HepG2 (cell line): ENCODE measurements around the gene GLIS1. TPM values are rescaled to one million over a fixed set of nuclear protein-coding genes. Genes with fewer than 3 reads are reported as not detected.

ENCODE experiments used
- ATAC-seq: fragments of 200-7000 bp; cut with Tn5 transposase; 3 replicates; pipeline ENCODE4 v1.9.1; 2020; ENCODE audit warnings: mild to moderate bottlenecking, moderate library complexity
- BruUV-seq: library from RNA; stranded (reverse); fragments of 400-500 nt; replicated peaks from 2 replicates; lab custom pipeline; 2021; lab: Mats Ljungman, UMichigan
- CTCF ChIA-PET: fragments of 300-600 bp; formaldehyde crosslinking; extraction: SDS; loops from one replicate; lab custom pipeline; 2021; ENCODE audit warnings: low total read pairs, inconsistent platforms, low intra/inter-chr PET ratio; lab: Yijun Ruan, JAX
- POLR2A ChIA-PET: fragments of 350-600 bp; sonication (Branson Sonifier 250); formaldehyde crosslinking; loops from one replicate; lab custom pipeline; 2020; ENCODE audit warnings: antibody characterized with exemption, inconsistent platforms; lab: Yijun Ruan, JAX
- DNase-seq: peaks from one replicate; pipeline ENCODE4 v3.0.0-alpha.2; 2015; ENCODE audit warnings: low spot score
- FAIRE-seq: peaks from 3 replicates; lab custom pipeline; 2011; peaks lifted over from hg19 to GRCh38; lab: Jason Lieb, UNC
- H2AFZ ChIP-seq: one replicate; pipeline ENCODE4 v1.6.1; 2011; ENCODE audit warnings: low read length, inconsistent platforms
- H3K27ac ChIP-seq: fragments of 300-600 bp; 3 replicates; pipeline ENCODE4 v1.8.0; 2011; ENCODE audit warnings: mixed run types, mild to moderate bottlenecking, mixed read lengths, low read length, inconsistent platforms; ENCODE audit not compliant: insufficient read depth; ENCODE audit errors: extremely low read length
- H3K27me3 ChIP-seq, 2 experiments: fragments of 200-600 bp in 1 of 2; 2 replicates in 1 of 2; 3 replicates in 1 of 2; pipeline versions ENCODE4 v1.6.0 to v1.8.0; 2011; ENCODE audit warnings: low read length in 2 of 2, mild to moderate bottlenecking in 2 of 2, moderate library complexity in 2 of 2, inconsistent platforms in 1 of 2; ENCODE audit not compliant: insufficient read depth in 2 of 2, control insufficient read depth in 1 of 2
- H3K36me3 ChIP-seq, 2 experiments: fragments of 200-600 bp in 1 of 2; replicated peaks in 1 of 2; 2 replicates in 1 of 2; 3 replicates in 1 of 2; pipeline versions ENCODE4 v1.5.1 to v1.8.0; 2011; ENCODE audit warnings: low read length in 2 of 2, inconsistent platforms in 1 of 2; ENCODE audit not compliant: insufficient read depth in 2 of 2, control insufficient read depth in 1 of 2
- H3K4me1 ChIP-seq: 2 replicates; pipeline ENCODE4 v1.5.1; 2012; ENCODE audit warnings: low read length, inconsistent platforms; ENCODE audit not compliant: insufficient read depth
- H3K4me2 ChIP-seq: 2 replicates; pipeline ENCODE4 v1.6.0; 2011; ENCODE audit warnings: low read depth, low read length, inconsistent platforms
- H3K4me3 ChIP-seq, 3 experiments: fragments of 200-600 bp in 1 of 3; sonication (generic), shearing (Covaris generic) in 1 of 3; replicated peaks in 1 of 3; 2 replicates each; pipeline ENCODE4 v1.5.1; 2011 to 2016; ENCODE audit warnings: low read length in 3 of 3, inconsistent platforms in 2 of 3, low read depth in 2 of 3, mild to moderate bottlenecking in 2 of 3, control low read depth in 1 of 3, mixed read lengths in 1 of 3; ENCODE audit not compliant: insufficient read depth in 1 of 3
- H3K79me2 ChIP-seq: one replicate; pipeline ENCODE4 v1.6.1; 2011; ENCODE audit warnings: low read length, inconsistent platforms; ENCODE audit not compliant: insufficient read depth
- H3K9ac ChIP-seq: 2 replicates; pipeline ENCODE4 v1.6.0; 2011; ENCODE audit warnings: mild to moderate bottlenecking, low read depth, low read length, inconsistent platforms; ENCODE audit not compliant: insufficient read depth
- H3K9me3 ChIP-seq: 2 replicates; pipeline ENCODE4 v1.5.1; 2012; ENCODE audit warnings: mild to moderate bottlenecking, low read length
- H4K20me1 ChIP-seq: 2 replicates; pipeline ENCODE4 v1.6.0; 2011; ENCODE audit warnings: inconsistent platforms, mild to moderate bottlenecking, low read length, moderate library complexity; ENCODE audit not compliant: insufficient read depth
- AGO1 ChIP-seq: fragments of 200-400 bp; formaldehyde crosslinking; IDR thresholded peaks from 2 replicates; pipeline ENCODE4 v1.6.1; 2017; ENCODE audit warnings: mild to moderate bottlenecking, low read depth, low read length, moderate library complexity; ENCODE audit not compliant: poor library complexity, severe bottlenecking
- BRD4 ChIP-seq: sonication (generic); formaldehyde crosslinking; IDR thresholded peaks from 2 replicates; pipeline ENCODE4 v1.4.0; 2020; ENCODE audit warnings: missing genetic modification reagents
- CENPT ChIP-seq: sonication (generic); formaldehyde crosslinking; IDR thresholded peaks from 2 replicates; pipeline ENCODE4 v1.8.0; 2022; ENCODE audit warnings: low read depth, mild to moderate bottlenecking, moderate library complexity, missing genetic modification reagents
- FOXJ3 ChIP-seq: sonication (generic); formaldehyde crosslinking; IDR thresholded peaks from 2 replicates; pipeline ENCODE4 v1.4.0; 2020; ENCODE audit warnings: missing genetic modification reagents, mild to moderate bottlenecking, borderline replicate concordance
- ISL2 ChIP-seq: sonication (generic); formaldehyde crosslinking; IDR thresholded peaks from 2 replicates; pipeline ENCODE4 v1.5.0; 2020; ENCODE audit warnings: missing genetic modification reagents
- MEF2D ChIP-seq: sonication (generic); formaldehyde crosslinking; IDR thresholded peaks from 2 replicates; pipeline ENCODE4 v1.5.1; 2020; ENCODE audit warnings: mild to moderate bottlenecking, missing genetic modification reagents
- NR2F6 ChIP-seq, 2 experiments: IDR thresholded peaks; 2 replicates each; pipeline ENCODE4 v1.6.1; 2016; ENCODE audit warnings: antibody characterized with exemption in 1 of 2, mild to moderate bottlenecking in 1 of 2
- PRPF4 ChIP-seq: fragments of 200-400 bp; formaldehyde crosslinking; IDR thresholded peaks from 2 replicates; pipeline ENCODE4 v1.6.1; 2016; ENCODE audit warnings: low read length, low read depth; ENCODE audit not compliant: poor library complexity, severe bottlenecking
- RXRB ChIP-seq: IDR thresholded peaks from 2 replicates; pipeline ENCODE4 v1.6.1; 2016; ENCODE audit warnings: borderline replicate concordance, missing genetic modification reagents, missing compliant biosample characterization
- SRSF4 ChIP-seq: fragments of 200-400 bp; formaldehyde crosslinking; IDR thresholded peaks from one replicate; pipeline ENCODE4 v1.6.1; 2018; ENCODE audit warnings: mild to moderate bottlenecking, low read depth, low read length, moderate library complexity; ENCODE audit not compliant: poor library complexity, severe bottlenecking
- TARDBP ChIP-seq: sonication (generic); formaldehyde crosslinking; IDR thresholded peaks from 2 replicates; pipeline ENCODE4 v1.8.0; 2022; ENCODE audit warnings: mild to moderate bottlenecking, missing genetic modification reagents
- ZKSCAN8 ChIP-seq: IDR thresholded peaks from 2 replicates; pipeline ENCODE4 v1.6.1; 2016; ENCODE audit warnings: borderline replicate concordance, missing genetic modification reagents, missing compliant biosample characterization
- ZNF136 ChIP-seq: sonication (generic); formaldehyde crosslinking; IDR thresholded peaks from 2 replicates; pipeline ENCODE4 v1.8.1; 2022; ENCODE audit warnings: low read depth, mild to moderate bottlenecking, moderate library complexity, missing genetic modification reagents
- ZNF354B ChIP-seq: sonication (generic); formaldehyde crosslinking; IDR thresholded peaks from 2 replicates; pipeline ENCODE4 v1.8.0; 2022; ENCODE audit warnings: mild to moderate bottlenecking, missing genetic modification reagents
- ZNF780A ChIP-seq: sonication (generic); formaldehyde crosslinking; IDR thresholded peaks from 2 replicates; pipeline ENCODE4 v1.8.0; 2022; ENCODE audit warnings: mild to moderate bottlenecking, missing genetic modification reagents, moderate library complexity
- WGBS: methylation state at CpG from one replicate; pipeline ENCODE4 v1.1.6; 2017; ENCODE audit warnings: low lambda C conversion rate; 5-methylcytosine and 5-hydroxymethylcytosine counted together
- in situ Hi-C: cut with HindIII; loops from 2 replicates; pipeline ENCODE4 v1.10.0; 2017; ENCODE audit warnings: low pct_unique_long_range_greater_than_20kb; ENCODE audit not compliant: extremely low pct_ligation_motif_present
- intact Hi-C: fragments of 100-400 bp; cut with micrococcal nuclease; formaldehyde crosslinking; loops from one replicate; pipeline ENCODE4 v1.10.0; 2022; ENCODE audit not compliant: unreplicated experiment
- polyA plus RNA-seq, 8 experiments: library from polyadenylated mRNA; depleted of rRNA in 3 of 8; stranded (reverse) in 7 of 8; unstranded in 1 of 8; fragments of >200 nt; fragmentation: Illumina TruSeq in 4 of 8; extraction: Trizol in 4 of 8; gene quantifications; 2 replicates each; pipeline versions ENCODE4 v1.2.1 to v1.2.3, GENCODE V29; 2011 to 2016; ENCODE audit warnings: low read depth in 4 of 8, missing spikeins in 1 of 8, mixed read lengths in 1 of 8; ENCODE audit not compliant: insufficient read depth in 1 of 8
- total RNA-seq, 5 experiments: library from RNA; depleted of rRNA; stranded (reverse); fragments of >200 nt; fragmentation: Illumina TruSeq; extraction: Trizol; gene quantifications; 2 replicates each; pipeline ENCODE4 v1.2.3, GENCODE V29; 2016; ENCODE audit warnings: low read depth in 1 of 5
- TF ChIP-seq, protein P1 (sequence below): IDR thresholded peaks from 2 replicates; pipeline ENCODE4 v1.6.1; 2016; ENCODE audit warnings: missing genetic modification reagents, missing compliant biosample characterization
- TF ChIP-seq, protein P2 (sequence below): sonication (generic); formaldehyde crosslinking; IDR thresholded peaks from 2 replicates; pipeline ENCODE4 v1.4.0; 2020; ENCODE audit warnings: missing genetic modification reagents
- TF ChIP-seq, protein P3 (sequence below): sonication (generic); formaldehyde crosslinking; IDR thresholded peaks from 2 replicates; pipeline ENCODE4 v1.5.0; 2020; ENCODE audit warnings: mild to moderate bottlenecking, low read depth, missing genetic modification reagents, borderline replicate concordance
- TF ChIP-seq, protein P4 (sequence below): sonication (generic); formaldehyde crosslinking; IDR thresholded peaks from 2 replicates; pipeline ENCODE4 v1.5.1; 2020; ENCODE audit warnings: mild to moderate bottlenecking, moderate library complexity, missing genetic modification reagents
- TF ChIP-seq, protein P5 (sequence below): sonication (generic); formaldehyde crosslinking; IDR thresholded peaks from 2 replicates; pipeline ENCODE4 v1.4.0; 2020; ENCODE audit warnings: missing genetic modification reagents

GLIS1 gene
- total and polyA plus RNA-seq, 2 of the 13 experiments (the other 11 are each of a cell fraction or from before 2014, with no cell fraction given): 0.03 TPM; not detected in 1

DNA sequence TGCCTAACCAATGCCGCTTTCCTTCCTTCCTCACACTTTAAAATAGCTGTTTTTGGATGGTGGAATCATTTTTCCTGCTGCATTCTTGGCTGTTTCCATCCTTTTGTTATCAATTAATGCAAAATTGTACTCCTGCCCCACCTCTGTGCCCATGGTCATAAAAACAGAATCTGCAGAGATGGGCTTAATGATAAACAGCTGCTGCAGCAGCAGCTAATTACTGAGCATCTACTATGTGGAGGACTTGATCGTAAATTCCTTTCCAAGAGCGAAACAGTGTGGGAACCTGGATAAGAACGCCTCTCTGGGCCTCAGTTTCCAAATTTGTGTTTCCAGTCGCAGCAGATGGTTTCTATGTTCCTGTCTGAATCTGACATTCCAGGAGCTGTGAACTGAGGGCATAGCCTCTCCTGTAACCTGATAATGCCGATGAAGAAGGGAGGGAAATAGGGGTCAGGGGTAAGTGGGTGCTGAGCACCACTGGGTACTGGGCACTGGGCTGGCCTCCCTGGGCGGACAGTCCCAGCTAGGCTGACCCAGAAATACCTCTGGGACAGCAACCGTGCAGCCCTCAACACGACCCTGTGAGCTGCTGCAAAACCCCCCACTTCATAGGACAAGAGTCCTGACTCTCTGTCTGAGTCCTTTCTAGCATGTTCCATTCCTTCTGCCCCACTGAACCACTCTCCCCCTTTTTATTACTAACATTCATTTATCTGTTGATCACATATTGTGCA lies 158.1 kb downstream of the GLIS1 start:
- no peak overlapping the region for H3K4me3 ChIP-seq
- TF ChIP-seq, protein P1, sequence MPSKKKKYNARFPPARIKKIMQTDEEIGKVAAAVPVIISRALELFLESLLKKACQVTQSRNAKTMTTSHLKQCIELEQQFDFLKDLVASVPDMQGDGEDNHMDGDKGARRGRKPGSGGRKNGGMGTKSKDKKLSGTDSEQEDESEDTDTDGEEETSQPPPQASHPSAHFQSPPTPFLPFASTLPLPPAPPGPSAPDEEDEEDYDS (CRISPR knock-in tag): no peak
- TF ChIP-seq BRD4 (CRISPR knock-in tag) (no peak), ZNF354B (CRISPR knock-in tag) (no peak), MEF2D (CRISPR knock-in tag) (no peak), SRSF4 (no peak), ZKSCAN8 (no peak), CENPT (CRISPR knock-in tag) (no peak), ZNF780A (CRISPR knock-in tag) (no peak), NR2F6 (IDR thresholded peaks at IDR 0.05) (no peak), NR2F6 (CRISPR knock-in tag; IDR thresholded peaks at IDR 0.05) (no peak), TARDBP (CRISPR knock-in tag) (no peak), PRPF4 (no peak), FOXJ3 (no peak), RXRB (CRISPR knock-in tag) (no peak), ISL2 (CRISPR knock-in tag) (no peak), ZNF136 (CRISPR knock-in tag) (no peak), AGO1 (no peak)
- TF ChIP-seq, protein P2, sequence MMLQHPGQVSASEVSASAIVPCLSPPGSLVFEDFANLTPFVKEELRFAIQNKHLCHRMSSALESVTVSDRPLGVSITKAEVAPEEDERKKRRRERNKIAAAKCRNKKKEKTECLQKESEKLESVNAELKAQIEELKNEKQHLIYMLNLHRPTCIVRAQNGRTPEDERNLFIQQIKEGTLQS: no peak
- TF ChIP-seq, protein P3, sequence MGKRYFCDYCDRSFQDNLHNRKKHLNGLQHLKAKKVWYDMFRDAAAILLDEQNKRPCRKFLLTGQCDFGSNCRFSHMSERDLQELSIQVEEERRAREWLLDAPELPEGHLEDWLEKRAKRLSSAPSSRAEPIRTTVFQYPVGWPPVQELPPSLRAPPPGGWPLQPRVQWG (CRISPR knock-in tag): no peak
- TF ChIP-seq, protein P4, sequence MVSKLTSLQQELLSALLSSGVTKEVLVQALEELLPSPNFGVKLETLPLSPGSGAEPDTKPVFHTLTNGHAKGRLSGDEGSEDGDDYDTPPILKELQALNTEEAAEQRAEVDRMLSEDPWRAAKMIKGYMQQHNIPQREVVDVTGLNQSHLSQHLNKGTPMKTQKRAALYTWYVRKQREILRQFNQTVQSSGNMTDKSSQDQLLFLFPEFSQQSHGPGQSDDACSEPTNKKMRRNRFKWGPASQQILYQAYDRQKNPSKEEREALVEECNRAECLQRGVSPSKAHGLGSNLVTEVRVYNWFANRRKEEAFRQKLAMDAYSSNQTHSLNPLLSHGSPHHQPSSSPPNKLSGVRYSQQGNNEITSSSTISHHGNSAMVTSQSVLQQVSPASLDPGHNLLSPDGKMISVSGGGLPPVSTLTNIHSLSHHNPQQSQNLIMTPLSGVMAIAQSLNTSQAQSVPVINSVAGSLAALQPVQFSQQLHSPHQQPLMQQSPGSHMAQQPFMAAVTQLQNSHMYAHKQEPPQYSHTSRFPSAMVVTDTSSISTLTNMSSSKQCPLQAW: no peak
- TF ChIP-seq, protein P5, sequence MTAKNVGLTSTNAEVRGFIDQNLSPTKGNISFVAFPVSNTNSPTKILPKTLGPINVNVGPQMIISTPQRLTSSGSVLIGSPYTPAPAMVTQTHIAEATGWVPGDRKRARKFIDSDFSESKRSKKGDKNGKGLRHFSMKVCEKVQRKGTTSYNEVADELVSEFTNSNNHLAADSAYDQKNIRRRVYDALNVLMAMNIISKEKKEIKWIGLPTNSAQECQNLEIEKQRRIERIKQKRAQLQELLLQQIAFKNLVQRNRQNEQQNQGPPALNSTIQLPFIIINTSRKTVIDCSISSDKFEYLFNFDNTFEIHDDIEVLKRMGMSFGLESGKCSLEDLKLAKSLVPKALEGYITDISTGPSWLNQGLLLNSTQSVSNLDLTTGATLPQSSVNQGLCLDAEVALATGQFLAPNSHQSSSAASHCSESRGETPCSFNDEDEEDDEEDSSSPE (CRISPR knock-in tag): no peak
- TF ChIP-seq, all 625 proteins: peak for 0
- BruUV-seq: no TSS peak
- WGBS: 14% methylated on average over 6 of the region's 9 CpGs
- Histone ChIP-seq H3K4me2 (no peak overlapping the region), H3K9me3 (no peaks in the 10 kb centered on the region), H4K20me1 (no peaks in the 10 kb centered on the region), H3K4me1 (no peaks in the 10 kb centered on the region), H3K27ac (no peak overlapping the region), H3K79me2 (no peaks in the 10 kb centered on the region), H3K9ac (no peak overlapping the region), H3K36me3 (no peaks in the 10 kb centered on the region), H3K27me3 (peaks cover 10 to 41% of the 10 kb centered on the region in 2 experiments; a peak in 4 of 5 replicates), H2AFZ (no peak overlapping the region)
- CTCF ChIA-PET: no interaction called here
- POLR2A ChIA-PET: no interaction called here
- in situ Hi-C loops (no loop called here), intact Hi-C loops (no loop called here)
- no peak for FAIRE-seq
- no peak for ATAC-seq
- DNase-seq: no peak
